GM10266 (cell line): Measurements from ENCODE around the gene TMSB4Y.
A peak's percentile ranks its signal among the peaks of the same experiment; 100 is the strongest.

ENCODE experiments used
- DNase-seq: peaks from one replicate; pipeline ENCODE4 v3.0.0; 2012; ENCODE audit errors: extremely low spot score
- TF ChIP-seq, protein P1 (sequence below): IDR thresholded peaks from 2 replicates; pipeline ENCODE4 v1.5.1; 2012; ENCODE audit warnings: mild to moderate bottlenecking, low read depth; ENCODE audit not compliant: control insufficient read depth, insufficient read depth; ENCODE audit errors: missing control alignments

TMSB4Y gene

GRCh38 chrY:13703568-13703968, at the start of gene TMSB4Y:
Gene TMSB4Y, plus strand, starts transcription at chrY:13703899.
- DNase-seq, result peak; percentile 44
- TF ChIP-seq, protein P1, sequence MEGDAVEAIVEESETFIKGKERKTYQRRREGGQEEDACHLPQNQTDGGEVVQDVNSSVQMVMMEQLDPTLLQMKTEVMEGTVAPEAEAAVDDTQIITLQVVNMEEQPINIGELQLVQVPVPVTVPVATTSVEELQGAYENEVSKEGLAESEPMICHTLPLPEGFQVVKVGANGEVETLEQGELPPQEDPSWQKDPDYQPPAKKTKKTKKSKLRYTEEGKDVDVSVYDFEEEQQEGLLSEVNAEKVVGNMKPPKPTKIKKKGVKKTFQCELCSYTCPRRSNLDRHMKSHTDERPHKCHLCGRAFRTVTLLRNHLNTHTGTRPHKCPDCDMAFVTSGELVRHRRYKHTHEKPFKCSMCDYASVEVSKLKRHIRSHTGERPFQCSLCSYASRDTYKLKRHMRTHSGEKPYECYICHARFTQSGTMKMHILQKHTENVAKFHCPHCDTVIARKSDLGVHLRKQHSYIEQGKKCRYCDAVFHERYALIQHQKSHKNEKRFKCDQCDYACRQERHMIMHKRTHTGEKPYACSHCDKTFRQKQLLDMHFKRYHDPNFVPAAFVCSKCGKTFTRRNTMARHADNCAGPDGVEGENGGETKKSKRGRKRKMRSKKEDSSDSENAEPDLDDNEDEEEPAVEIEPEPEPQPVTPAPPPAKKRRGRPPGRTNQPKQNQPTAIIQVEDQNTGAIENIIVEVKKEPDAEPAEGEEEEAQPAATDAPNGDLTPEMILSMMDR, result peak; percentile 9

DNA sequence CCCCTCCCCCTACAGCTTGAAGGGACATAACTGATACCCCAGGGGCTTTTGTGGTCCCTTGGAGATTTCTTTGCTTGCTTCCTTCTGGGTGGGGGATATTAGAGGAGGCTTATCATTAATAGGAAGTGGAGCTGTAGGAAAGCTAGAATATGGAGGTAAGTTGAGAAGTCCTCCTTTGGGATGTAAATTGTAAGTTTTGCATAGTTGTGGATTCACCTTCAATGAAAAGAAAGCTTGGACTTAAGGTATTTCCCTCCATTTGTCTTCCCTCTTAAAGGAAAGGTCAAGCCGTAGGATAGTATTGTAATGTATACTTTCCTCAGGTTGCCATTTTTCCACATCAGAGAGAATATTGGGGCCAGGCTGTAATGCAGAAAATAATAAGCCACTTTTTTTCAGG, 39.5 kb upstream of the TMSB4Y start:
- DNase-seq, result no peak
- TF ChIP-seq, protein P1, result no peak

- no peak for DNase-seq
- TF ChIP-seq, protein P1, result no peak
Observed at GRCh38 chrY:13671122-13671521, 32.6 kb upstream of the TMSB4Y start.

- DNase-seq, result no peak
- TF ChIP-seq, protein P1, result no peak
Observed at GRCh38 chrY:13702276-13702675, 1.4 kb upstream of the TMSB4Y start.

- TF ChIP-seq, protein P1, result no peak
- DNase-seq, result no peak
Observed at GRCh38 chrY:13704121-13704930, 627 bp downstream of the TMSB4Y start.

DNA sequence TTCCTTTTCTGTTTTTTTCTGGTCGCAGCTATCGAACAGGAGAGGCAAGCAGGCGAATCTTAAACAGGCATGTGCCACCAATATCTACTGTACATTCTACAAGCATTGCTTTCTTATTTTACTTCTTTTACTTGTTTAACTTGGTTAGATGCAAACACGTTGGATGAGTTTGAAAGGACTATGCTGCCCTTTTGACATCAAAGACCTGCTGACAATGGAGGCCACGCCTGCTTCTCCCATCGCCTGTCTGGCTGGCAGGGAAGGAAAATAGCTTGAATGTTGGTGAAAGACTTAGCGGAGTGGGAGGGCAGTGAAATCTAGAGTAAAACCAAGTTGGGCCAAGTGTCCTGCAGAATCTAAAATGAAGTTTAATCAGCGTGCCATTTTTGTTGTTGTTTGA, 1.5 kb downstream of the TMSB4Y start:
- TF ChIP-seq, protein P1, result no peak
- DNase-seq, result no peak

GRCh38 chrY:13708038-13708437, 4.3 kb downstream of the TMSB4Y start:
- DNase-seq, result no peak
- TF ChIP-seq, protein P1, result no peak
